ENCODE data around the gene FBL.
"Not testable (repeated sequence)": the region's sequence is repeated elsewhere in the genome, so short reads cannot be mapped to it uniquely, and the experiment has no call there.

The FBL gene

DNA sequence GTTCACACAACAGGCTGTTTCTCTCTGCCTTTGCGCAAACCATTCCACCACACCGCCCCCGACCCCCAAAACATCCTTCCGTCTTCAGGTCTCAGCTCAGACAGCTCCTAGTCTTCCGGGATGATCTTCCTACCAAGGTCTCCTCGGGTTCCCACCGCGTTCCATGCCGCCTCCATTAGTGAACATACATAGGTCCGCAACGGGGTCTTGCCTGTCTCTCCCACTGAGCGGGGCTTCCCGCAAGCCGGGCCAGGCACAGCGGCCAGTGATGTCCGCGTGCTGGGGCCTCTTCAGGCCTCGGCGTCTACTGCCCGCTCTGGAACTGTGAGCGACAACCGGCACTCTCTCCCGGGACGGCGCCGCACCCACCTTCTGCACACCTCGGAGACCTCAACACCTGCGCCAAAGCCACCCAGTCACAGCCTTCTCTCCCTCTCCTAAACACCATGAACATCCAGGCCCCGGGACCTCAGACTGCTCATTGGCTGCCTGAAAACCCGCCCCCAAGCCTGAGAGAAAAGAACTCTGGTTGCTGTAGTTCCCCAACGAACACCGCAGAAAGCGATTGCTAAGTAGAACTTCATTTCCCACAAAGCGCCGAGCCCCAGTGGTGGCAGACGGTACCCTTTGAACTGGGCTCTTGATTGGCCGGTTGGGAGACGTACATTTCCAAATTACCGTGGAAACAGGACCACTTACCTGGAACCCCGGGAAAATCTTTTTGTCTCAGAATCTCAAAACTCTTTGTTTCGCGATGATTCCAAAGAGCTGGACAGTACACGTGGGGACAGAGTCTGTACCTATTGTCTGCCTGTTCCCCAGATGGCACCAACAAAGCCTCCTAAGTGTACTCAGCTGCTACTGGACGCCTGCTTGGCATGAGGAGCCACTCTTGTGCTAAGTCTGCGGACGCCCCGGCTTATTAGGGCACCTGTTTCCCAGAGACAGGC is 21.8 kb downstream of the FBL start:
- peak; percentile 75 to 78 for DNase-seq (ENCODE audit: low read depth in 2 of 2)

GRCh38 chr19:39823686-39824085 is 22.5 kb downstream of the FBL start:
- DNase-seq (ENCODE audit: low read depth in 2 of 2), result no peak

GRCh38 chr19:39820696-39821095 is 25.5 kb downstream of the FBL start:
- no peak for DNase-seq (ENCODE audit: low read depth in 2 of 2)

DNA sequence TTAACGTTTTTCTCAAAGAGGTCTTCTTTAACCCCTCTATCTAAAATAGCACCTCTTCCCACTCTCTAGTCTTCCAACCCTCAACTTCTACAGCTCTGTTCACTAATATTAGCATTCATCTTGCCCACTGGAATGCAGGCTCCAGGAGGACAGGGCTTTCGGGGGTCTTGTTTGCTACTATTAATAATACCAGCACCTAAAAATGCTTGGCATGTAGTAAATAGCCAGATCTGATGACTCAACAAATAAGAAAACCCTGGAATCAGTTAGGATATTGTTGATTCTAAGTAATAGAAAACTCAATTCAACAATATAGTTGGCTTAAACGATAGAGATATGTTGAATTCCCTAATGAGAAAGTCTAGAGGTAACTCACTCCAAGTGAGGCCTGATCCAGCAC is 26.4 kb downstream of the FBL start:
- no peak for DNase-seq (ENCODE audit: low read depth in 2 of 2)

- no peak for DNase-seq (ENCODE audit: low read depth in 2 of 2)
Measured at GRCh38 chr19:39818626-39819097, 27.5 kb downstream of the FBL start.

- DNase-seq (ENCODE audit: low read depth in 2 of 2), result no peak
Measured at GRCh38 chr19:39817888-39818561, 28.2 kb downstream of the FBL start.

DNA sequence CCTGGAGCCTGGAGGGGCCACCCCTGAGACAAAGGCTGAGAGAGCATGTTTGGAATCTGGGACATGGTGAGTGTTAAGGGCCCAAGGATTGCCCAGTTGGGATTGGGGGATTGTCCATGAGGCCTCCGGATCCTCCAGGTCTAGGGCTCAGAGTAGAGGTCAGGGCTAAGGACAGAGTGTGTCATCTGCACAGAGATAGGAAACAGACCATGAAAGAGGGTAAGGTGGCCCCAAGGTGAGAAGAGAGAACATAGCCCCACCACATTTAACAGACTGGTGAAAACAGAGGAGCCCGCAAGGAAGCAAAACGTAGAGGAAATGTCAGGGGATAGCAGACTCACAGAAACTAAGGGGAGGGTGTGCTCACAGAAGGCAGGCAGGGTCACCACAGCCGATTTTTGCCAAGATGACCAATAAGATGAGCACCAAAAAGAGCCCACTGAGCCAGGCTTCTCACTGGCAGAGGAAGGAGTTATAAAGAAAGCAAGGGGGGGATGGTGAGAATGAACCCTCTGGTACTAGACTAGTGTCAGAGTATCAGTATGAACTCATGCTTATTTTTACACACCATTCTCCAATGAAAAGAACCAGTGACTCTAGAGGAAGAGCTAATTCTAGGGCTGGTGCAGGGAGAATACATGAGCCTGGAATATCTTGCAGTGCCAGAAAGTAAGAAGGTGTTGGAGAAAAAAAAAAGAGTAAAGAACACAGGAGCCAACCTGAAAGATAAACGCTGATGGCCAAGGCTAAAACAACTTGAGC is 29.7 kb downstream of the FBL start:
- DNase-seq (ENCODE audit: low read depth in 2 of 2), result no peak

GRCh38 chr19:39814595-39814994 is 31.6 kb downstream of the FBL start:
- DNase-seq (ENCODE audit: low read depth in 2 of 2), result no peak

DNA sequence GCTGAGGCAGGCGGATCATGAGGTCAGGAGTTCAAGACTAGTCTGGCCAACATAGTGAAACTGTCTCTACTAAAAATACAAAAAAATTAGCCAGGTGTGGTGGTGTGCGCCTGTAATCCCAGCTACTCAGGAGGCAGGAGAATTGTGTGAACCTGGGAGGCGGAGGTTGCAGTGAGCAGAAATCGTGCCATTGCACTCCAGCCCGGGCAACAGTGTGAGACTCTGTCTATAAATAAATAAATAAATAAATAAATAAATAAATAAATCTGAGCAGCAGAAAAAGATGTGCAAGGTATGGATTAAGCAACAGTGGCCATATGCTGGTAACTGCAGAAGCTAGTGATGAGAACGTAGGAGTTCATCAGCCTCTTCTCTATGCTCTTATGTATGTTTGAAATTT is 32.1 kb downstream of the FBL start:
- DNase-seq (ENCODE audit: low read depth in 2 of 2), result not testable (repeated sequence)

DNA sequence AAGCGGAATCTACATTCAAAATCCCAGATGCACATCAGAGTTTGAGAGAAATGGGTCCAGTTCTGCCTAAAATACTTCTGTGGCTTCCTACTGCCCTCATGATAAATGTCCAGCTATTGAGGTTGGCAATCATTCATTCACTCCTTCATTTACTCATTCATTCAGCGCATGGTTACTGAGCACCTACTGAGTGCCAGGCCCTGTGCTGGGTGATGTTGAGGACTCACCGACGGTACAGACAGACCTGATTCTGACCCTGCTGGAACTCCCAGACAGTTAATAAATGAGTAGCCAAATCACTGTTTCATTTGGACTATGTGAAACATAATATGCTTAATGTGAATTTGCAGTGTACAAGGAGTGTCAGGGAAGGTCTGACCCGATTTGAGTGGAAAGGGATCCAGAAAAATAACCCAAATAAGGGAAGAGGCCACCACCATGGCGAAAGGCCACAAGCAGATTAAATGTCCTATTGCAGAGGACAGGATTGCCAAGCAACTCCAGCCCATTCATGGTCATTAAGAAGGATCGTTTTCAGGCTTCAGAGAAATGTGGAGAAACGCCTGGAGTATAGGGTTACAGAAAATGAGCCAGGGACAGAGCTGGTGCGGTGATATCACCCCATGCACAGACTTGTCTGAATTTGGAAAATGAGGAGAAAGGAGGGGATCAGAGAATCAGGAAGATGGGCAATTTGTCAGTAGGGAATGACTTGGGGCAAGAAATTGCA is 32.8 kb downstream of the FBL start:
- DNase-seq (ENCODE audit: low read depth in 2 of 2), result no peak

DNA sequence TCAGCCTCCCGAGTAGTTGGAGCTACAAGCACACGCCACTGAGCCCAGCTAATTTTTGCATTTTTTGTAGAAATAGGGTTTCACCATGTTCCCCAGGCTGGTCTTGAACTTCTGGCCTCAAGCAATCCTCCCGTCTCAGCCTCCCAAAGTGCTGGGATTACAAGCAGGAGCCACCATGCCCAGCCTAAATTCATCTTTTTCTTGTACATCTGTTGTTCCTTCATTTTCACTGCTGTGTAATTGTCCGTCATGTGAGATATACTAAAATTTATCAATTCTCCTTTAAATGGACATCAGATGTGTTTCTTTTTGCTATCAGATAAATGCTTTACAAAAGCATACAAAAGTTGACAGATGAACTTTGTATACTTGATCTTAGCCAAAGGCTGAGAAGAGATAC is 35.1 kb downstream of the FBL start:
- DNase-seq (ENCODE audit: low read depth in 2 of 2), result no peak

DNA sequence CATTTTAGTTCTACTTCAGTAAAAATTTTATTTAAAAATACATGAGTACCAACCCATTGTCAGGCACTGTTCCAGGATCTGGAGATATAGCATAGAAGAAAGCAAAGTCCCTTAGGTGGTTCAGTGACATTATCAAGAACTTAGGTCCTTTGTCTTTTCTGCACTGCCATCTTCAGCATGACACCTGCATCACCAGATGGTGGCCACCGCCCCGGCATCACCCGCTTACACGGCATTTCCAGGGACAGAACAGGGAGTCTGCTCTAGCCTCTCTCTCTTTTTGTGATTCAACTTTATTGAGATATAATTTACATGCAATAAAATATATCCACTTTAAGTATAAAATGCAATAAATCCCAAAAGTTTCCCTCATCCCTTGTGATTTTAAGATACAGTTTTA is 35.8 kb downstream of the FBL start:
- no peak for DNase-seq (ENCODE audit: low read depth in 2 of 2)

- DNase-seq (ENCODE audit: low read depth in 2 of 2), result no peak
Measured at GRCh38 chr19:39809368-39809767, 36.8 kb downstream of the FBL start.

DNA sequence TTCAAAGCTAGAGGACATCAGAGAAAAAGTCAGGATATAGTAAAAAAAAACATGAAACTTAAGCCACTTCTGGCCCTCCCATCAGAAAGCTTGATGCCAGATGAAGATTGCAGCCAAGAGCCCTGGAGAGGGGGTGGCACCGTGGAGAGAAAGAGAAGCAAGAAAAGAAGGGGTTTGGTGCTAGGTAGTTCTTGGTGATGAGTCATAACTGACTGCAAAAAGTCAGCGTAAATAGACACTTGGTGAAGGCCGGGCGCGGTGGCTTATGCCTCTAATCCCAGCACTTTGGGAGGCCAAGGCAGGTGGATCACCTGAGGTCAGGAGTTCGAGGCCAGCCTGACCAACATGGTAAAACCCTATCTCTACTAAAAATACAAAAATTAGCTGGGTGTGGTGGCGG is 37.5 kb downstream of the FBL start:
- DNase-seq (ENCODE audit: low read depth in 2 of 2), result not testable (repeated sequence)

DNA sequence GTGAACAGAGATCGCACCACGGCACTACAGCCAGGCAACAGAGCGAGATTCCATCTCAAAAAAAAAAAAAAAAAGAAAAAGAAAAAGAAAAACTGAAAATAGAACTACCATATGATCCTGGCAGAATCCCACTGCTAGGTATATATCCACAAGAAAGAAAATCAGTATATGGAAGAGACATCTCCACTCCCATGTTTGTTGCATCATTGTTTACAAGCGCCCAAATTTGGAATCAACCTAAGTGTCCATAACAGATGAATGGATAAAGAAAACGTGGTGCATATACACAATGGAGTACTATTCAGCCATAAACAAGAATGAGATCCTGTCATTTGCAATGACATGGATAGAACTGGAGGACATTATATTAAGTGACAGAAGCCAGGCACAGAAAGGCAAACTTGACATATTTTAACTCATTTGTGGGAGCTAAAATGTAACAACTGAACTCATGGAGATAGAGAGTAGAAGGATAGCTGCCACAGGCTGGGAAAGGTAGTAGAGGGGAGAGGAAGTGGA is 38.3 kb downstream of the FBL start:
- DNase-seq (ENCODE audit: low read depth in 2 of 2), result no peak

GRCh38 chr19:39805104-39805503 is 41.1 kb downstream of the FBL start:
- DNase-seq (ENCODE audit: low read depth in 2 of 2), result no peak

- DNase-seq (ENCODE audit: low read depth in 2 of 2), result no peak
Measured at GRCh38 chr19:39802958-39803357, 43.2 kb downstream of the FBL start.

GRCh38 chr19:39797083-39797482 is 49.1 kb downstream of the FBL start:
- no peak for DNase-seq (ENCODE audit: low read depth in 2 of 2)

DNA sequence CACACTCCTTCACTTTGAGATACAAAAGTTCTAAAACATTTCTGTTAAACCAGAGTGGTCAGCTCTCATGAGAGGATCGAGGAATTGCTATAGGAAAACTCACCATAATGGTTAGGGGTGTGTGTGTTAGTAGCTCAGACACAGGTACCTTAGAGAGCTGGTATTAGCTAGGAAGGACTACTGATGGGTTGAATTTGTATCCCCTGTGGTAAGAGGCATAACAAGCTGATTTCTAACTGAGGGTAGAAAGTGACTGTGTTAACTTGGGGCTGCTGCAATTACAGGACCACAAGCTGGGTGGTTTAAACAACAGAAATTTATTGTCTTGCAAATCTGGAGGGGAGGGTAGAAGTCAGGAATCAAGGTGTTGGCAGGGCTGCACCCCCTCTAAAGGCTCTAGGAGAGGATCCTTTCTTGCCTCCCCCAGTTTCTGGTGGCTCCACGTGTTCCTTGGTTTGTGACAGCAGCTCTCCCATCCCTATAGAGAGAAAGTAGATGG is 50.1 kb downstream of the FBL start:
- no peak for DNase-seq (ENCODE audit: low read depth in 2 of 2)

- no peak for DNase-seq (ENCODE audit: low read depth in 2 of 2)
Measured at GRCh38 chr19:39795001-39795400, 51.2 kb downstream of the FBL start.

DNA sequence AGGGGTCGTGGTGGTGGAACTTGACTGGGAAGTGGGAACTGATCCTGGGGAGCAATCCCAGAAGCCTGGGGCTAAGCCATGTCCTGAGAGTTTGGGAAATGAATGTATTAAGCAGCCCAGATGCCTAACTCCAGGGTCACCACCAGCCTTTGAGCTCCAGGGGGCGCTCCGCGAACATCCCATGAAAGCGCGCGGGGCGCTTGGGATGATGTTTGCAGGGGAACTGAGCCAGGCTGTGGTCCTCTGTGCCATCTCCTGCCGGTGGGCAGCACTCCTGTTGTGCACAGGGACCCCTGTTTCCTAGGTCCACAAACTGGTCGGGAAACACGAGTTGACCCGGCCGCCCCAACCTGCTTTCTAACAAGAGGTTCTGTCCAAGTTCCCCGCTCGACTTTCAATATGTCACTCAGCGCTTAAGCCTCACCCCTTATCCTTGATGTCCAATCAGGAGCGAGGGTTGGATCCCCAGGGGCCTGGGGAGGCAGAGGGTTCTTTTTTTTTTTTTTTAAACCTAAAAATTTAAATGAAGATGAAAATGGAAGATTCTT is 53.1 kb downstream of the FBL start:
- DNase-seq (ENCODE audit: low read depth in 2 of 2), result peak; percentile 47 to 57

Data from fibroblast of skin of left quadriceps (primary cell).